PC-9 (cell line): ENCODE data around the gene TTC17. TPM values are rescaled to one million over a fixed set of nuclear protein-coding genes. Genes with fewer than 3 reads are reported as not detected.

Experiments
- BruUV-seq: library from RNA; stranded (reverse); fragments of 400-500 nt; replicated peaks from 2 replicates; lab custom pipeline; 2021; lab: Mats Ljungman, UMichigan
- CTCF ChIA-PET: fragments of 300-600 bp; sonication (Branson Sonifier 250); formaldehyde crosslinking; loops from one replicate; lab custom pipeline; 2022; ENCODE audit warnings: antibody characterized with exemption; lab: Charles Lee
- POLR2A ChIA-PET: fragments of 300-600 bp; sonication (Branson Sonifier 250); formaldehyde crosslinking; loops from one replicate; lab custom pipeline; 2022; ENCODE audit warnings: antibody characterized with exemption; ENCODE audit not compliant: unreplicated experiment; lab: Charles Lee
- DNase-seq, 2 experiments: peaks; one replicate each; pipeline versions ENCODE4 v3.0.0 to v3.0.0-alpha.2; 2015 to 2022; ENCODE audit warnings: mixed read lengths in 1 of 2
- H2AFZ ChIP-seq: fragments of 200-600 bp; sonication (generic); 2 replicates; pipeline ENCODE4 v1.8.1; 2017; ENCODE audit warnings: antibody characterized with exemption
- H3F3A ChIP-seq: fragments of 200-600 bp; sonication (generic); 2 replicates; pipeline ENCODE4 v1.8.1; 2017; ENCODE audit warnings: antibody characterized with exemption, mild to moderate bottlenecking, low read depth; ENCODE audit not compliant: insufficient read depth
- H3K27ac ChIP-seq: fragments of 200-600 bp; sonication (generic); 2 replicates; pipeline ENCODE4 v1.6.1; 2016; ENCODE audit warnings: mixed run types
- H3K27me3 ChIP-seq: fragments of 200-600 bp; sonication (generic); 2 replicates; pipeline ENCODE4 v1.6.1; 2016; ENCODE audit warnings: low read depth, mixed run types; ENCODE audit not compliant: insufficient read depth
- H3K36me3 ChIP-seq: fragments of 200-600 bp; sonication (generic); 2 replicates; pipeline ENCODE4 v1.6.1; 2016; ENCODE audit warnings: low read depth, mixed run types
- H3K4me1 ChIP-seq: fragments of 200-600 bp; sonication (generic); replicated peaks from 2 replicates; pipeline ENCODE4 v1.6.1; 2016; ENCODE audit warnings: mixed run types; ENCODE audit not compliant: insufficient read depth
- H3K4me2 ChIP-seq: fragments of 200-600 bp; sonication (generic); 2 replicates; pipeline ENCODE4 v1.6.1; 2017; ENCODE audit warnings: mixed run types
- H3K4me3 ChIP-seq: fragments of 200-600 bp; sonication (generic); 2 replicates; pipeline ENCODE4 v1.6.1; 2016; ENCODE audit warnings: mixed run types
- H3K79me2 ChIP-seq: fragments of 200-600 bp; sonication (generic); 2 replicates; pipeline ENCODE4 v1.6.1; 2017; ENCODE audit warnings: low read depth, mixed run types
- H3K9me2 ChIP-seq: fragments of 200-600 bp; sonication (generic); 2 replicates; pipeline ENCODE4 v1.8.1; 2017; ENCODE audit warnings: mild to moderate bottlenecking; ENCODE audit not compliant: insufficient read depth
- H3K9me3 ChIP-seq: fragments of 200-600 bp; sonication (generic); 2 replicates; pipeline ENCODE4 v1.8.1; 2016; ENCODE audit warnings: low read depth; ENCODE audit not compliant: insufficient read depth
- H4K20me1 ChIP-seq: fragments of 200-600 bp; sonication (generic); 2 replicates; pipeline ENCODE4 v1.8.1; 2017; ENCODE audit not compliant: insufficient read depth
- EZH2 ChIP-seq: fragments of 200-600 bp; sonication (generic); IDR thresholded peaks from 2 replicates; pipeline ENCODE4 v1.8.0; 2017; ENCODE audit warnings: antibody characterized with exemption, low read depth
- intact Hi-C: fragments of 100-400 bp; cut with micrococcal nuclease; formaldehyde crosslinking; loops from one replicate; pipeline ENCODE4 v1.10.0; 2022; ENCODE audit not compliant: unreplicated experiment
- total RNA-seq: library from RNA; stranded (reverse); gene quantifications from 2 replicates; pipeline ENCODE4 v1.2.3, GENCODE V29; 2021
- TF ChIP-seq, protein P1 (sequence below): fragments of 200-600 bp; sonication (generic); conservative IDR thresholded peaks from 2 replicates; pipeline ENCODE4 v1.6.1; 2017; ENCODE audit warnings: mixed run types, antibody characterized with exemption, mild to moderate bottlenecking, moderate library complexity

TTC17 gene
- total RNA-seq, 1 experiment from 2014 or later: 81.0 TPM

- peaks cover 50% of the 10 kb centered on the region for H3K79me2 ChIP-seq
- ChIA-PET POLR2A (interaction anchor here (0.6 kb wide), 1 partner anchor 24 kb away, joined by 4 read pairs; no protein-coding TSS in a partner anchor), CTCF (interaction anchor here (1.1 kb wide), 1 partner anchor 100 kb away, joined by 3 read pairs; no protein-coding TSS in a partner anchor)
These were observed 20.2 kb downstream of the TTC17 start for GRCh38 chr11:43378897-43379296.

GRCh38 chr11:43381802-43382201 is 23.1 kb downstream of the TTC17 start:
- Histone ChIP-seq H3K27ac (no peak overlapping the region), H3K4me2 (no peak overlapping the region), H4K20me1 (peaks cover 9% of the 10 kb centered on the region; the same call in 1 of the 2 replicates), H2AFZ (no peak overlapping the region), H3F3A (0 out of 2 replicates have a peak, but pooled peaks cover 3% of the 10 kb centered on the region), H3K4me3 (no peak overlapping the region), H3K79me2 (peaks cover 24% of the 10 kb centered on the region), H3K36me3 (peaks cover 9% of the 10 kb centered on the region; the same call in 1 of the 2 replicates), H3K27me3 (no peaks in the 10 kb centered on the region), H3K9me2 (no peaks in the 10 kb centered on the region), H3K9me3 (no peaks in the 10 kb centered on the region), H3K4me1 (peaks cover 1% of the 10 kb centered on the region; the same call in 1 of the 2 replicates)
- TF ChIP-seq, protein P1, sequence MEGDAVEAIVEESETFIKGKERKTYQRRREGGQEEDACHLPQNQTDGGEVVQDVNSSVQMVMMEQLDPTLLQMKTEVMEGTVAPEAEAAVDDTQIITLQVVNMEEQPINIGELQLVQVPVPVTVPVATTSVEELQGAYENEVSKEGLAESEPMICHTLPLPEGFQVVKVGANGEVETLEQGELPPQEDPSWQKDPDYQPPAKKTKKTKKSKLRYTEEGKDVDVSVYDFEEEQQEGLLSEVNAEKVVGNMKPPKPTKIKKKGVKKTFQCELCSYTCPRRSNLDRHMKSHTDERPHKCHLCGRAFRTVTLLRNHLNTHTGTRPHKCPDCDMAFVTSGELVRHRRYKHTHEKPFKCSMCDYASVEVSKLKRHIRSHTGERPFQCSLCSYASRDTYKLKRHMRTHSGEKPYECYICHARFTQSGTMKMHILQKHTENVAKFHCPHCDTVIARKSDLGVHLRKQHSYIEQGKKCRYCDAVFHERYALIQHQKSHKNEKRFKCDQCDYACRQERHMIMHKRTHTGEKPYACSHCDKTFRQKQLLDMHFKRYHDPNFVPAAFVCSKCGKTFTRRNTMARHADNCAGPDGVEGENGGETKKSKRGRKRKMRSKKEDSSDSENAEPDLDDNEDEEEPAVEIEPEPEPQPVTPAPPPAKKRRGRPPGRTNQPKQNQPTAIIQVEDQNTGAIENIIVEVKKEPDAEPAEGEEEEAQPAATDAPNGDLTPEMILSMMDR: no peak
- TF ChIP-seq EZH2: no peak
- CTCF ChIA-PET: no interaction called here
- BruUV-seq: no TSS peak
- POLR2A ChIA-PET: no interaction called here
- intact Hi-C loops: loop anchor here (10.0 kb wide), 1 partner anchor 47 kb away; no protein-coding TSS in a partner anchor
- no peak for DNase-seq

More at GRCh38 chr11:43378897-43379296, 20.2 kb downstream of the TTC17 start:
- Histone ChIP-seq H3K27me3 (no peaks in the 10 kb centered on the region), H3K4me3 (no peak overlapping the region), H3K36me3 (peaks cover 16% of the 10 kb centered on the region), H3K4me2 (no peak overlapping the region), H3K9me3 (no peaks in the 10 kb centered on the region), H3K9me2 (no peaks in the 10 kb centered on the region), H3K27ac (no peak overlapping the region), H2AFZ (no peak overlapping the region), H3F3A (peaks cover 6% of the 10 kb centered on the region; the same call in 1 of the 2 replicates), H4K20me1 (peaks cover 8% of the 10 kb centered on the region), H3K4me1 (peaks cover 14% of the 10 kb centered on the region)
- DNase-seq: no peak
- no peak for TF ChIP-seq EZH2
- BruUV-seq: no TSS peak
- intact Hi-C loops: no loop called here

DNA sequence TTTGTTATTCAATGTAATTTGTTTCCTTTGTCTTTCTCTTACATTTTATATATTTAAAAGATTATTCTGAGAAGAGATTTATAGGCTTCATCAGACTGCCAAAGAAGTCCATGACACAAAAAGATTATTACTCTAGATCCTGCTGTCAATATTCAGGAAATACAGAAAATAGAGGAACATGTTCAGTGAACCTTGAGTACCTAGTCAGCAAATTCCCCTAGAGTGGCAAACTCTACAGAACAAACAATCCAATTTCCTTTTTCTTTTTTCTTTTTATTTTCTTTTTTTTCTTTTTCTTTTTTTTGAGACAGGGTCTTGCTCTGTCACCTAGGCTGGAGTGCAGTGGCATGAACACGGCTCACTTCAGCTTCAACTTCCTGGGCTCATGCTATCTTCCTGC is 23.9 kb downstream of the TTC17 start:
- H3K9me2 ChIP-seq: no peaks in the 10 kb centered on the region
- DNase-seq: no peak
- POLR2A ChIA-PET: no interaction called here
- no peaks in the 10 kb centered on the region for H3K9me3 ChIP-seq
- H3K36me3 ChIP-seq: peaks cover 9% of the 10 kb centered on the region; the same call in 1 of the 2 replicates
- TF ChIP-seq, protein P1: no peak
- no peak for TF ChIP-seq EZH2
- H4K20me1 ChIP-seq: peaks cover 4% of the 10 kb centered on the region; the same call in 1 of the 2 replicates
- H2AFZ ChIP-seq: no peak overlapping the region
- H3F3A ChIP-seq: 0 out of 2 replicates have a peak, but pooled peaks cover 3% of the 10 kb centered on the region
- H3K27me3 ChIP-seq: no peaks in the 10 kb centered on the region
- H3K4me1 ChIP-seq: no peaks in the 10 kb centered on the region
- CTCF ChIA-PET: no interaction called here
- H3K4me2 ChIP-seq: no peak overlapping the region
- no peak overlapping the region for H3K4me3 ChIP-seq
- peaks cover 16% of the 10 kb centered on the region for H3K79me2 ChIP-seq
- no TSS peak for BruUV-seq
- intact Hi-C loops: loop anchor here (10.0 kb wide), 1 partner anchor 48 kb away; no protein-coding TSS in a partner anchor
- H3K27ac ChIP-seq: no peak overlapping the region
